OCI-LY1 (cell line): ENCODE results near the gene BLCAP.

Experiments
- H2AFZ ChIP-seq: fragments of 200-600 bp; sonication (generic), shearing (Covaris generic); 2 replicates; pipeline ENCODE4 v1.6.0; 2014; ENCODE audit warnings: antibody characterized with exemption, mild to moderate bottlenecking, low read length
- H3F3A ChIP-seq: fragments of 200-600 bp; sonication (generic), shearing (Covaris generic); 2 replicates; pipeline ENCODE4 v1.6.0; 2014; ENCODE audit warnings: mild to moderate bottlenecking, antibody characterized with exemption, low read length, moderate library complexity; ENCODE audit not compliant: insufficient read depth
- H3K27ac ChIP-seq: fragments of 200-600 bp; sonication (generic); 2 replicates; pipeline ENCODE4 v1.5.1; 2014; ENCODE audit warnings: low read length, mixed run types, mild to moderate bottlenecking, low read depth; ENCODE audit not compliant: poor library complexity, severe bottlenecking
- H3K27me3 ChIP-seq: fragments of 200-600 bp; sonication (generic); 2 replicates; pipeline ENCODE4 v1.6.0; 2014; ENCODE audit warnings: antibody characterized with exemption, mild to moderate bottlenecking, low read length, moderate library complexity; ENCODE audit not compliant: insufficient read depth
- H3K36me3 ChIP-seq: fragments of 200-600 bp; sonication (generic); 2 replicates; pipeline ENCODE4 v1.6.1; 2014; ENCODE audit warnings: mild to moderate bottlenecking, antibody characterized with exemption, low read length, moderate library complexity, mixed read lengths; ENCODE audit not compliant: insufficient read depth
- H3K4me1 ChIP-seq: fragments of 200-600 bp; sonication (generic); 2 replicates; pipeline ENCODE4 v1.5.1; 2014; ENCODE audit warnings: mild to moderate bottlenecking, low read length, moderate library complexity; ENCODE audit not compliant: insufficient read depth, severe bottlenecking
- H3K4me2 ChIP-seq: fragments of 200-600 bp; sonication (generic), shearing (Covaris generic); 2 replicates; pipeline ENCODE4 v1.6.1; 2014; ENCODE audit warnings: low read length
- H3K4me3 ChIP-seq: fragments of 200-600 bp; sonication (generic); 2 replicates; pipeline ENCODE4 v1.5.1; 2014; ENCODE audit warnings: low read length, low read depth, mild to moderate bottlenecking, mixed read lengths; ENCODE audit not compliant: poor library complexity, severe bottlenecking
- H3K79me2 ChIP-seq: fragments of 200-600 bp; shearing (Covaris generic); 2 replicates; pipeline ENCODE4 v1.6.1; 2016; ENCODE audit warnings: mixed run types, low read length, mixed read lengths; ENCODE audit not compliant: insufficient read depth
- H3K9ac ChIP-seq: fragments of 200-600 bp; sonication (generic), shearing (Covaris generic); 2 replicates; pipeline ENCODE4 v1.6.1; 2014; ENCODE audit warnings: mild to moderate bottlenecking, low read length, mixed read lengths
- H3K9me2 ChIP-seq: fragments of 200-600 bp; sonication (generic), shearing (Covaris generic); 2 replicates; pipeline ENCODE4 v1.6.1; 2014; ENCODE audit warnings: low read depth, mild to moderate bottlenecking, low read length, mixed read lengths
- H3K9me3 ChIP-seq: fragments of 200-600 bp; shearing (Covaris generic); 2 replicates; pipeline ENCODE4 v1.6.1; 2014; ENCODE audit warnings: low read length, mixed read lengths
- H4K20me1 ChIP-seq: fragments of 200-600 bp; sonication (generic), shearing (Covaris generic); 2 replicates; pipeline ENCODE4 v1.6.0; 2016; ENCODE audit warnings: mild to moderate bottlenecking, low read length; ENCODE audit not compliant: insufficient read depth
- EZH2 ChIP-seq: fragments of 200-600 bp; sonication (generic), shearing (Covaris generic); IDR thresholded peaks from 2 replicates; pipeline ENCODE4 v1.8.0; 2017; ENCODE audit warnings: borderline replicate concordance, mixed run types, mild to moderate bottlenecking, antibody characterized with exemption, low read length, moderate library complexity, mixed read lengths
- TF ChIP-seq, protein P1 (sequence below): fragments of 200-600 bp; sonication (generic), shearing (Covaris generic); IDR thresholded peaks from 2 replicates; pipeline ENCODE4 v1.5.1; 2017; ENCODE audit warnings: mild to moderate bottlenecking, antibody characterized with exemption, low read length, moderate library complexity, mixed read lengths

The BLCAP gene

GRCh38 chr20:37510226-37510625, 17.4 kb downstream of the BLCAP start:
- H3K79me2 ChIP-seq, result no peaks in the 10 kb centered on the region
- no peak overlapping the region for H2AFZ ChIP-seq
- TF ChIP-seq, protein P1, sequence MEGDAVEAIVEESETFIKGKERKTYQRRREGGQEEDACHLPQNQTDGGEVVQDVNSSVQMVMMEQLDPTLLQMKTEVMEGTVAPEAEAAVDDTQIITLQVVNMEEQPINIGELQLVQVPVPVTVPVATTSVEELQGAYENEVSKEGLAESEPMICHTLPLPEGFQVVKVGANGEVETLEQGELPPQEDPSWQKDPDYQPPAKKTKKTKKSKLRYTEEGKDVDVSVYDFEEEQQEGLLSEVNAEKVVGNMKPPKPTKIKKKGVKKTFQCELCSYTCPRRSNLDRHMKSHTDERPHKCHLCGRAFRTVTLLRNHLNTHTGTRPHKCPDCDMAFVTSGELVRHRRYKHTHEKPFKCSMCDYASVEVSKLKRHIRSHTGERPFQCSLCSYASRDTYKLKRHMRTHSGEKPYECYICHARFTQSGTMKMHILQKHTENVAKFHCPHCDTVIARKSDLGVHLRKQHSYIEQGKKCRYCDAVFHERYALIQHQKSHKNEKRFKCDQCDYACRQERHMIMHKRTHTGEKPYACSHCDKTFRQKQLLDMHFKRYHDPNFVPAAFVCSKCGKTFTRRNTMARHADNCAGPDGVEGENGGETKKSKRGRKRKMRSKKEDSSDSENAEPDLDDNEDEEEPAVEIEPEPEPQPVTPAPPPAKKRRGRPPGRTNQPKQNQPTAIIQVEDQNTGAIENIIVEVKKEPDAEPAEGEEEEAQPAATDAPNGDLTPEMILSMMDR, result no peak
- no peak for TF ChIP-seq EZH2

GRCh38 chr20:37506152-37506725, 21.4 kb downstream of the BLCAP start:
- Histone ChIP-seq H3K9ac (no peak overlapping the region), H3K27me3 (no peaks in the 10 kb centered on the region), H3F3A (no peaks in the 10 kb centered on the region), H3K4me3 (no peak overlapping the region), H3K9me2 (no peaks in the 10 kb centered on the region), H3K27ac (no peak overlapping the region), H3K4me1 (peaks cover 8% of the 10 kb centered on the region), H4K20me1 (no peaks in the 10 kb centered on the region), H3K79me2 (no peaks in the 10 kb centered on the region), H2AFZ (no peak overlapping the region), H3K36me3 (0 out of 2 replicates have a peak, but pooled peaks cover 3% of the 10 kb centered on the region), H3K9me3 (no peaks in the 10 kb centered on the region), H3K4me2 (no peak overlapping the region)
- TF ChIP-seq EZH2, result no peak
- TF ChIP-seq, protein P1, result no peak

More at GRCh38 chr20:37510226-37510625, 17.4 kb downstream of the BLCAP start:
- Histone ChIP-seq H3K9me2 (no peaks in the 10 kb centered on the region), H3K4me1 (peaks cover 8% of the 10 kb centered on the region), H3K4me3 (no peak overlapping the region), H4K20me1 (no peaks in the 10 kb centered on the region), H3K27ac (no peak overlapping the region), H3K9me3 (no peaks in the 10 kb centered on the region), H3K36me3 (peaks cover 20% of the 10 kb centered on the region; the same call in 1 of the 2 replicates), H3K4me2 (no peak overlapping the region), H3K9ac (no peak overlapping the region), H3F3A (no peaks in the 10 kb centered on the region), H3K27me3 (no peaks in the 10 kb centered on the region)

DNA sequence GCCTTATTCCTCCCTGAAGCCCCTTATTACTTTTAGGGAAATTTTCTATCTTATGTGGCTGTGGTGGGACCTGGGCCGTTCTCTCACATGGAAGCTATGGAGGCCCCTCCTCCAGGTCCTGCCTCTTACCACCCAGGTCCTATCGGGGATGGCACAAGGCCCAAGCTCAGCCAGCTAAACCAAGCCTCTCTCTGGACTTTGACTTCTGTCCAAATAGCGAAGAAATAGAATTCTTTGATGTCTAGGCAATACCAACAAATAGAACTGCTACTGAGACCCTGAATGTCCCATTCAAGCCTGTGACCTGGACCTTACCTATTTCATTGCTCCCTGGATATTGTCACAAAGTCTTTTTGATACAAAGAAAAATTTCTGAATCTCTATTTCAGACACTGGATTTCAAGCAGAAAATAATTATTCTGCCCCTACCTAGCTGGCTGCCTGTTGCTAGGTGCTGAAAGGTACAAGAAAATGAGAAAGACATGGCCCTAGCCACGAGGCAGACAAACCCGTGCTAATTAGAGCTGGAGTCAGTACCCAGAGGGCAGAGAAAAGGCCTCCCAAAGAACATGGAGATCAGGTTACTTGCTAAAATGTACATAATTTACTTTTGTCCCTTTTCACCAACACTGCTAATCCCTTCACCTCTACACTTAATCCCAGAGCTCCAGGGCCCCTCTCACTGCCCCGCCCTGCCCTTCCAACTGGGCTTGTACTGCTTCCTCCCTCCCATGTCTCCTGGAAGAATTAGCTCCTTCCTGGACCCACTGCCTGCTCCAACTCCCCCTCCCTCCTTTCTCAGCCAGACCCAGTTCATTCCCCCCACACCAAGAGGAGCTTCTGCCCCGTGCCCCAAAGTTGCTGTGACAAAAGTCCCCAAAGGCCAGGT, 22.2 kb downstream of the BLCAP start:
- H3K36me3 ChIP-seq, result no peaks in the 10 kb centered on the region
- H3K27ac ChIP-seq, result no peak overlapping the region
- no peaks in the 10 kb centered on the region for H3F3A ChIP-seq
- no peak overlapping the region for H3K4me3 ChIP-seq
- H3K4me1 ChIP-seq, result peaks cover 8% of the 10 kb centered on the region
- no peak overlapping the region for H3K9ac ChIP-seq
- H3K9me3 ChIP-seq, result no peaks in the 10 kb centered on the region
- no peaks in the 10 kb centered on the region for H3K79me2 ChIP-seq
- H3K4me2 ChIP-seq, result no peak overlapping the region
- TF ChIP-seq, protein P1, result no peak
- no peak for TF ChIP-seq EZH2
- no peak overlapping the region for H2AFZ ChIP-seq
- no peaks in the 10 kb centered on the region for H3K9me2 ChIP-seq
- no peaks in the 10 kb centered on the region for H4K20me1 ChIP-seq
- no peaks in the 10 kb centered on the region for H3K27me3 ChIP-seq
